Stimulated activated CD4-positive, alpha-beta T cell treated with anti-CD3 and anti-CD28 coated beads, Interleukin-12 subunit alpha, Interleukin-12 subunit beta, amount 100 ng/mL, for 4 hours (primary cell): ENCODE data around the gene UPK3BL2.
"Not testable (repeated sequence)": the region's sequence is repeated elsewhere in the genome, so short reads cannot be mapped to it uniquely, and the experiment has no call there.

Experiments used
- DNase-seq: peaks from one replicate; pipeline ENCODE4 v3.0.0-alpha.2; 2020

The UPK3BL2 gene

DNA sequence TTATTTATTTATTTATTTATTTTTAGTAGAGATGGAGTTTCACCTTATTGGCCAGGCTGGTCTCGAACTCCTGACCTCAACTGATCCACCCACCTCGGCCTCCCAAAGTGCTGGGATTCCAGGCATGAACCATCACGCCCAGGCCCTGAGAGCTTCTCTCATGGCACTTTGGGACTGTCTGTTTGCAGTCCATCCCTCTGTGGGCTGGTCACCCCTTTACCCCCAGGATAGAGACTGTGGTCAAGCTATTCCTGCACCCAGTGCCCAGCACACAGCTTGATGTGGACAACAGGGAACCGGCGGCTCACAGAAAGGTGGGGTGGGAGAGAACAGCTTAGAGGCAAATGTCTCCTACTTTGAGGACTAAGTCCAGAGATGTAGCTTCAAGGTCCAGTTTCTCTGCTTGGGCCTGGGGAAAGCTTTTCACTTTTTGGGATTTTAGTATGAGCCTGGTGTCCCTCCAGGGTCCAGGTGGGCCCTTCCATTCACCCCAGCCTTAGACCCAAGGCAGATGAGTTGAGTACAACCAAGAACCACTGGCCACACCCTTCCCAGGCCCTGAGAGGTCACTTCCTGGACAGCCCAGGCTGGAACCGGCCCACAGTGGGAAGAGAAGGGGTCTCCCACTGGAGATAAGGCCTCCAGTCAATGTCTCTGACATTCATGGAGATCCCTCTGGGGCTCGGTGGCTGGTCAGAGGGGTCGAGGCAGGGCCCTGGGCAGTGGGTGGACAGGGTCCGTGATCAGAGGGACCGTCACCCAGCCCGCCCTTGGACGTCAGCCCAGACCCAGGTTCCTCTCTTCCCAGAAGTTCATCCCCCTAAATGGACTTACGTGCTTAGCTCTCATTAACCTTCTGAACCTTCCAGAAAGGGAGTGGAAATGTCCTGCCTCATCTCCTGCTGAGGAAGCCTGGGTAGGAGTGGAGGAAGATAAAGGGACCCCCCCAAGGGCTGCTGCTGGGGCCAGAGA lies 15.4 kb downstream of the UPK3BL2 start:
- not testable (repeated sequence) for DNase-seq

DNA sequence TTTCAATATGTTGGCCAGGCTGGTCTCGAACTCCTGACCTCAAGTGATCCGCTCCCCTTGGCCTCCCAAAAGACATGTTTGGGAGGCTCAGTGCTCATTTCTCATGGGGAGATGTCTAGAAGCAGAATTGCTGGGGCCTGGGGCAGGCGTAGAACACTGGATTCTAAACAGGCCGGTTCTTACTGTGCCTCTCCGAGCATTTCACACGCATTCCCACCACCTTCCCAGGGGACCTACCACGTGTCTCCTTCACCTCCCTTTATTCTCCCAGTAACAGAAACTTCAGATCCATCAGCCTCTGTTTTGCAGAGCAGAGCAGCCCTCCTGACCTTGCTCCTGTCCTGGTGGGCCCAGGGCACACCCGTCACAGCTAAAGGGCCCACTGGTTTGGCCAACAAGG lies 16.3 kb downstream of the UPK3BL2 start:
- not testable (repeated sequence) for DNase-seq

DNA sequence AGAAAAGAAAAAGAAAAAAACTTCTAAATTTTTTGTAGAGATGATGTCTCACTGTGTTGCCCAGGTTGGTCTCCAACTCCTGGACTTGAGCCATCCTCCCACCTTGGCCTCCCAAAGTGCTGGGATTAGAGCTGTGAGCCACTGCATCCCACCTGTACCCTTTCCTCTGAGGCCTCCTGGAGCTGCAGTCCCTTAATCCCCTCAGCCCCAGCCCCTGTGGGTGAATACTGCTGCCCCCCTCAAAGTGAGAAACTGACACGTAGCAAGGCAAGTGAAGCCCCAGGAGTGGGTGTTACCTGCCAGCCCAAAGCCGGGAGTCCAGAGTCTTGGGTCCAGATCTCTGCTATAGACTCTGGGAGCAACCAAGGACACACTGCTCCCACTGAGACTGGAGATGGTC lies 18.7 kb downstream of the UPK3BL2 start:
- DNase-seq = not testable (repeated sequence)

DNA sequence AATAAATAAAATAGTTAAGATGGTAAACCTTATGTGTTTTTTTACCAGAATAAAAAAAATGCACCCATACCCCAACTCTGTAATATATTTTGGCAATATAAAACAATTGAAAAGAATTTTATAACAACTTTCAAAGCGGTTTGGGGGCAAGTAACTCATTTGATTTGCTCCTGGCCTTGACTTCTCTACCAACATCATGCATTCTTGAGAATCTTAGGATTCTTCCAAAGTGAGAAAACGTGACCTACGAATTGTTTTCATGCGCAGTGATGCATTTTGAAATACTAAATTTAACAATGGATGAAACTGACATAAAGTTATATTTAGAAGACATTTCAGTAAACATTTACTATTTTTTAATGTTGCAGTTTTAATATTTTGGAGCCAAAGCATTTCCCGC lies 22.7 kb downstream of the UPK3BL2 start:
- not testable (repeated sequence) for DNase-seq

DNA sequence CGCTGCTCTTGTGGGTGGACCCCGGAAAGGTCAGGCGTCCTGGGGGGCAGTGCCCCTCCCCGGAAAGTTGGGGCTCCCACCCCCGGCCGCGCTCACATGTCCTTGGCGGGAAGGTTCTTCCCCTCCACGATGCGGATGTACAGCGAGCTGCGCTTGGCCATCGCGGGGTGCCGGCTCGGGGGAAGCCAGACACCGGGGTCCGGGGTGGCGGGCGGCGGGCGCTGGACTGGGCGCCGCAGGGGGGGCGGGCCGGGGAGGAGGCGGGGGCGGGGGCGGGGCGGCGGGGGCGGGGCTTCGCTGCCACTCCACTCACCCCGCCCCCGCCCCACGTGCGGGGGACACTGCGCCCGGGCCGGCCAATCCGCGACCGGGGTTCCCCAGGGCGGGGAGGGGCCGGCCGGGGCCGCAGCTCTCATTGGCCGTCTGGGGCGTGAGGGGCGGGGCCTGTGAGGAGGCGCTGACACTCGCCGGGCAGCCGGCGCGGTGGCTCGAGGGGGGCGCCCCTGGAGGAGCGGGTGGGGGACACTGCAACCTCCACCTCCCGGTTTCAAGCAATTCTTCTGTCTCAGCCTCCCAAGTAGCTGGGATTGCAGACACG lies 25.8 kb downstream of the UPK3BL2 start, which contains the start of gene RASA4B:
TSS of gene RASA4B (minus strand) at position 228 of the 598 bp plus-strand sequence. CDS start at position 161, 67 bp downstream.
- DNase-seq = not testable (repeated sequence)

DNA sequence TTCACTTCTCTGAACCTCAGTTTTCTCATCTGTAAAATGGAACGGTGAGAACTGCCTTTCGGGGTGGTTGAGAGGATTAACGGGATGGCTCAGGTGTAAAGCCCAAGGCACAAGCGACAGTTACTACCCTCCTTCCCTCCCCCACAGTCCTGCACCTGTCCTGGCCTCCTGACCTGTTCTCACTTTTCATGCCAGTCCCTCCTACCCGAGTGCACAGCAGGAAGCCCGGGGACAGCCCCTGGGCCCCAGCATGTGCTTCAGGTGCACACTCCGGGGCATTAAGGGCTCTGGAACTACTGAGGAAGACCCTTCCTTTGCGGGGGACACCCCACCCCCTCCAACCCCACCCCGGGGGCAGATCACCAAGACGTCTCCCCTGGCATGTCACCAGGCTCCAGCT lies 26.5 kb downstream of the UPK3BL2 start:
- DNase-seq = not testable (repeated sequence)

DNA sequence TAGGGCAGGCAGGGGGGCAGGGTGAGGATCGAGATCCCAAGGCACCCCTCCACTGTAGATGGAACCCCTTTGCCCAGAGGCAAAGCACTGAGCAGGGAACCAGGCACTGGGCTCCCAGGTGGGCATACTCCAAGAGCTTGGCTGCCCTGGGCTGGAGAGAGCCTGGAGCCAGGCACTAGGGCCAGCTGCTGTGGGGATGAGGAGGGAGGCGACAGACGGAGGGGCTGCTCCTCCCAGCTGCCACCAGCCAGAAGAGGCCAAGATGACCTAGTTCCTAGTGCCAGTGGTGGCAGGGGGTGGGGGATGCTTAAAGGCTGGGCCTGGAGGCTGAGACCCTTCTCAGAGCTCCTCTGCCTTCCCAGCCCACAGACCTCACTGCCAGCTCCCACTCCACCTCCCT lies 27.6 kb downstream of the UPK3BL2 start:
- not testable (repeated sequence) for DNase-seq

DNA sequence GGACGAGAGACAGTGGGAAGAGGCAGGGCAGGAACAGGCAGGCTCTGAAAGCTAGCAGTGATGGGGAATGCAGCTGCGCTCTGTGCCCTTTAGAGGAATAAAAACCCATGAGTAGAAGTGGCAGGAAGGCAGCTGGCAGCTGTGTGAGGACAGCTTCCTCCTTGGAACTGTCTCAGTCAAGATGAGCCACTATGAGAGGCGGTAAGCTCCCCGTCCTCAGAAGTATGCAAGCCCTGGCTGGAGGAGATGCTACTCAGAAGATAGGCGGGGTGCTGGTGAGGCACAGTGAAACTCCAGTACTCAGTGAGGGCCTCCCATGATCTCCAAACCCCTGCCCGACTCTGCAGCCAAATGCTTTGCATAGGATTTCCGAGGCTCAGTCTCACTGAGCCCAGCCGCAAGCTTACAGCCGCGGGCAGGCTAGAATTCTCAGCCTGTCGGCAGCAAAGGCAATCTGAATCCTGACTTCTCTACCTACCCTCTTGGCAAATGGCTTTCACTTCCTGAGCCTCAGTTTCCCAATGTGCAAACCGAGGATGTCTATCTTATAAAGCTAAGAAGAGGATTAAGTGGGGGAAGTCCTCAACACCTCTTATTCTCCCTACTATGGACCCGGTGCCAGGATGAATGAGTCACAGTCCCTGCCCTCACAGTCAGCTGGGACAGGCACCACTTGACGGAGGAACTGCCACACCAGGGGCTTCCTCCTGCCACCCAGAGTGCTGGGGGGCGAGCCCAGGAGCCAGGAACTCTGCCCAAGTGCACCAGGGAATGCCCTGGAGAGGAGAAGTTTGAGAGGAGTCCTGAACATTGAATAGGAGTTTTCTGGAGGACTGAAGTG lies 28.4 kb downstream of the UPK3BL2 start:
- DNase-seq = not testable (repeated sequence)

DNA sequence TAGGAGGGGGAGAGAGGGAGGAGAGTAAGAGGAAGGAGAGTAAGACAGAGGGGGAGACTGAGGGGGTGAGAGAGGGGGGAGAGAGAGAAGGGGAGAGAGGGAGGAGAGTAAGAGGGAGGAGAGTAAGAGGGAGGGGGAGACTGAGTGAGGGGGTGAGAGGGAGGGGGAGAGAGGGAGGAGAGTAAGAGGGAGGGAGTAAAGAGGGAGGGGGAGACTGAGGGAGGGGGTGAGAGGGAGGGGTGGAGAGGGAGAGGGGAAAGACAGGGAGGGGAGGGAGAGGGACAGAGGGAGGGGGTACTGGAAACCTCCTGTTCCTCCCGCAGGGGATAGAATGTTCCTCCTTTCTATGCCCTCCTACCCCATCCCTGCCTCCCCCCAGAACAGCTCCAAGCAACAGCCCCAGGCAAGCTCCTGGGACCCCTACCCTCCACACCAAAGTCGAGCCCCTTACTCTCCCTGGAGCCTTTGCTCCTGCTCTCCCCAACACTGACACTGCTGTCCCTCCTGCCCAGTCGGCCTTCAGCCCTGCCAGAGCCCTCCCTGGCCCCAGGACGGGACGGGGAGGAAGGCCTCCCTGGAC lies 30.8 kb downstream of the UPK3BL2 start:
- not testable (repeated sequence) for DNase-seq

DNA sequence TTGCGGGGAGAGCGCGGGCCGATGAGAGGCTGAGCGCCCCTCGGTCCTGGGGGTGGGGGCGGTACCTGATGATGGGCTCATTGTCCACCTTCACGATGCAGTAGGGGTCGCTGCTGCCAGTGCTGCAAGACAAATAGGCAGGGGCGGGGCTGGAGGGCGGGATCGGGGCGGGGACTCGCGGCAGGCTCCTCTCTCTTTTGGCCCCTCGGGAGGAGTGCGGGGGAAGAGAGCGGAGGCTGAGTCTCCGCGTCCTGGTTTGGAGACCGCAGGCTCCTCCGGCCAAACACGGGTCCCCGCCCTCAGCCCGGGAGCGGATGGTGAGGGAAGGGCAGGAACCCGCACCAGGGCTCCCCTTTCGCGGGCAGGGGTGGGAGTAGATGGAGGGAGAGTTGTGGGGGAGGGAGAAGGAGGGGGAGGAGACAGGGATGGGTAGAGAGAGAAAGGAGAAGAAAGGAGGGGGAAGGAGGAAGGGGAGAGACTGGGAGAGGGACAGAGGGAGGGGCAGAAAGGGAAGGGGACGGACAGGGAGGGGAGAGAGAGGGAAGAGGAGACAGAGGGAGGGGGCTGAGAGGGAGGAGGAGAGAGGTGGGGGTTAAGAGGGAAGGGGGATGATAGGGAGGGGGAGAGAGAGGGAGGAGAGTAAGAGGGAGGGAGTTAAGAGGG lies 31.5 kb downstream of the UPK3BL2 start:
- not testable (repeated sequence) for DNase-seq

DNA sequence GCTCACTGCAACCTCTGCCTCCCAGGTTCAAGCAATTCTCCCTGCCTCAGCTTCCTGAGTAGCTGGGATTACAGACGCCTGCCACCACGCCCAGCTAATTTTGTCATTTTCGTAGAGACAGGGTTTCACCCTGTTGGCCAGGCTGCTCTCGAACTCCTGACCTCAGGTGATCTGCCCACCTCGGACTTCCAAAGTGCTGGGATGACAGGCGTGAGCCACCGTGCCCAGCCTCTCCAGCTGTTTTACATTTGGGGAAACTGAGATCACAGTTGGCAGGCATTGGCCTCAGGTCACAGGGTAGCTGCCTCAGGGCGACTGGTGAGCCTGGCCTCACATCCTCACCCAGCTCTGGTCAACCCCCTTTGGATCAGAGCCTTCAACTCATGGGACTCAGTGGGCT lies 32.9 kb downstream of the UPK3BL2 start:
- DNase-seq = not testable (repeated sequence)

DNA sequence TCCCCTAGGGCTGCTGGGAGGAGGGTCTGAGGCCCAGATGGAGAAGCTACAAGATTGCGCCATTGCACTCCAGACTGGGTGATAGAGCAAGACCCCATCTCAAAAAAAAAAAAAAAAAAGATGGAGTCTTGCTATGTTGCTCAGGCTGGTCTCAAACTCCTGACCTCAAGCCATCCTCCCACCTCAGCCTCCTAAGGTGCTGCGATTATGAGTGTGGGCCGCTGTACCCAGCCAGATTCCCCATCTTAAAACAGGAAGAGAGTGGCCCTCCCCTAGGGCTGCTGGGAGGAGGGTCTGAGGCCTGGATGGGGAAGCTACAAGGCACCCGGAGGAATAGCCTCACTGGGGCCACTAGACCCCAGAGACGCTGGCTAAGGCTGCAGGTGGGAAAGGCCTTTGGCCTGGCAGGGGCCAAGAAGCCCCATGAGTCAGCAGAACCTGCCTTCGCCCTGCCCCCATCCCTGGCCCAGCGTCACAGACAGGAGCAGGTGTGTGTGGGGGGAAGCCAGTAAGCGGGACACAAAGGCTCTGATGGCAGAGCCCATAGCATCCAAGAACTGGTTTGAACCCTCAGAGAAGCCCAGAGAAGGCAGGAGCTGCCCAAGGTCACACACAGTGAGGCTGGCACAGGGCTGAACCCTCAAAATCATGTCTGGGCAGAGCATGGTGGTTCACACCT lies 35.9 kb downstream of the UPK3BL2 start:
- DNase-seq = not testable (repeated sequence)

DNA sequence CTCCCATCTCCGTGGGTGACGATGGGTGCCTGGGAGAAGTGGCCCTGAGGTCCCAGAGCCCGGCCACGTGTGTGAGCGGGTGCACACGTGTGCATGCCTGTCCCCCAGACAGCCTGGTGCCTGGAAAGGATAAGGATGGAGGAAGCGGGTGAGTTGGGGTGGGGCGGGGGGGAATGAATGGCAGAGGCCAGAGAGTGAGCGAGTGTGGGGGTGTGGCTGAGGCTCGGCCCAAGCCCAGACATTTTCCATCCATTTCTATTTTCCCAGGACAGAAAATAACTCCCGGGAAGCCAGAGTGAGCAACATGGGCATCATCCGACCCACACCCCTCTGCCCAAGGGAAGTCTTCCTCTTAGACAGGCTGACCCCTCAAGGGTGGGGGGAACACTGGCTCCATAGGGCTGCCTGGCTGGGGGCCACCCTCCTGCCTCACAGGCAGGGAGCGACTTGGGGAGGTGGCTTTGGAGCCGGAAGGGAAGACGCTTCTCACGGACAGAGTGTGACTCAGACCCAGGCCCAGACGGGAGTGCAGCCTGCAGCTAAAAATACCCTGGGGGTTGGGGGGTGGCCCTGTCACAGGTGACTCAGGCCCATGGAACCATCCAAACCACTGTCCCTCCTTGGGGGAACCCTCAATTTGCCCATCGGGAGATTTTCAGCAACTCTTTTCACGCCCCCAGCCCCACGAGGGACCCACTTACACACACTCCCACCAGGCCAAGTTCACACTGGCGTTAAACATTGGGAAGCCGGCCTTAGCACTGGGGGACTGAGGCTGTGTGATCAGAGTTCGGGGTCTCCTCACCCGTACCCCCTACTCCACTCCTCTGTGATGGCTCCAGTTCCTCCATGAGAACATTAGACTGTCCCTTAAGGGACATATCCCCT lies 38.0 kb downstream of the UPK3BL2 start:
- not testable (repeated sequence) for DNase-seq

DNA sequence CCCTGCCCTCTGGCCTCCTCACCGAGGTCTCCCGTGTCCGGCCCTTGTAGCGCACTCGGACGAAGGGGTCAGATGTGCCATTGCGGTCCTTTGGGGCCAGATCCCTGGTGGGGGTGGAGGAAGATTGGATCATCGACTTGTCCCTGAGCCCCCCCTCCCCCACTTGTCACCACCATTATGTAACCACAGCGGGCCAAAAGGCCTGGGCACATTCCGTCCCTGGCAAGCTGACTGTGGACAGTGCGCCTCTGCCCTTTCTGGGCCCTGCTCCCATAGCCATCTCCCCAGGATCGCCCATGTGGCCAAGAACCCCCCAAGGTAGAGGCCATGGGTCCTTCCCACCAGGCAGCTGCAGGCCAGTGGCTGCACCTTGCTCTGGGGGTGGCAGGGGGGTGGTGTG lies 40.4 kb downstream of the UPK3BL2 start:
- not testable (repeated sequence) for DNase-seq

DNA sequence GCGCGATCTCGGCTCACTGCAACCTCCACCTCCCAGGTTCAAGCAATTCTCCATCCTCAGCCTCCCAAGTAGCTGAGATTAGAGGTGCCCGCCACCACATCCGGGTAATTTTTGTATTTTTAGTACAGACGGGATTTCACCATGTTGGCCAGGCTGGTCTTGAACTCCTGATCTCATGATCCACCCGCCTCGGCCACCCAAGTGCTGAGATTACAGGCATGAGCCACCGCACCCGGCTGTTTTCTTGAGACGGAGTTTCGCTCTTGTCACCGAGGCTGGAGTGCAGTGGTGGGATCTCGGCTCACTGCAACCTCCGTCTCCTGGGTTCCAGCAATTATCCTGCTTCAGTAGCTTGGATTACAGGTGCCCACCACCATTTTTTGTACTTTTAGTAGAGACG lies 45.2 kb downstream of the UPK3BL2 start:
- DNase-seq = not testable (repeated sequence)

DNA sequence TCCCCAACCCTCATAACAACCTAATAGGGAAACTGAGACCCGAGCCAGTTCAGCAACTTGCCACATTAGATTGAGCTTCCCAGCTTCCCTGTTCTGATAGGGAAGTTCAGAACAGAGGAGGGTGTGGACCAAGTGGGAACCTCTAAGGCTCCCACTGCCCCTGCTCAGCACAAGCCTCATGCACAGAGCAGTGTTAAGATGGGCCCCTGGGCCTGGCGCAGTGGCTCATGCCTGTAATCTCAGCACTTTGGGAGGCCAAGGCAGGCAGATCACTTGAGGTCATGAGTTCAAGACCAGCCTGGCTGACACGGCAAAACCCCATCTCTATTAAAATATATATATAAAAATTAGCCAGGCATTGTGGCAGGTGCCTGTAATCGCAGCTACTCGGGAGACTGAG lies 46.2 kb downstream of the UPK3BL2 start:
- not testable (repeated sequence) for DNase-seq

DNA sequence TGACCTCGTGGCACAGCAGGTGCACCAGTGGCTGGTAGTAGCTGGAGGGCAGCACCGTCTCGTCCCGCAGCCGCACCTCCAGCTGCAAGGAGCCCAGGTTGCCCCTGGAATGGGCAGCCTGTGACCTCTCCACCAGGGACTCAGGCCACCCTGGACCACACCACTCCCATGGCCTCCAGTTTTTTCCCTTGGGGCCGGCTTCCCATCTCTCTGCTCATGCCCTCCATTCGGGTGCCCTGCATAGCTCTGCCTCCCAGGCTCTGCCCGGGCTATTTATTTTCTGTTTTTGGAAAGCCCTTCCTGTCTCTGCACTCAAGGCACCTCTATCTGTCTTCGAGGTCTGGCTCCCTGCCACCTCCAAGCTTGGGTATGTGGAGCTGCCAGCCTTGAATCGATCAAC lies 46.6 kb downstream of the UPK3BL2 start:
- not testable (repeated sequence) for DNase-seq

DNA sequence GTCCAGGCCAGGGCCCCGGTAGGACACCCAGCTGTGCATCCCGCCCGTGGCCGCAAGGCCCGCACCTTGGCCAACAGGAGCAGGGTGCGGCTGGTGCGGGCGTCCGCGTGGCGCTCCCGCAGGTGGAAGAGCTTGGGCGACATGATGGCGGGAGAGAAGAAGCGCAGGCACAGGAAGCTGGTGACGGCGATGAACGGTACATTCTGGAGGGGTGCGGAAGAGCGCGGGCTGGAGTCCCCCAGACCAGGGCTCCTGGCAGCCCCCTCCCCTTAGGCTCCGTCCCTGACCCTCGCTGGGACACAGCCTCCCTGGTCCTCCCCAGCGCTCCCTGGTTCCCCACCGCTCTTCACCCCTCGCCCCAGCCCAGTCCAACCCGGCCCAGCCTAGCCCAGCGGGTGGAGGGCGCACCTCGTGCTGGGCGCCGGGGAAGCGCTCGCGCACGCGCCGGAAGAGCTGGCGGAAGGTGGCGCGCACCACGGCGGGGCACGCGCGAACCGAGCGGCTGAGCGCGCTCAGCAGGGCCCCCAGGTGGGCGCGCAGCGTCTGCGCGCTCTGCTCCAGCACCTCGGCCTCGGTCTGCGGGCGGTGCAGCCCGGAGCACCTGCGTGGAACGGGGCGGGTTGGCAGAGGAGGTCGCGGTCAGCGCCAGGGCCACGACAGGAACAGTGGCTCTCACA lies 48.9 kb downstream of the UPK3BL2 start:
- not testable (repeated sequence) for DNase-seq

DNA sequence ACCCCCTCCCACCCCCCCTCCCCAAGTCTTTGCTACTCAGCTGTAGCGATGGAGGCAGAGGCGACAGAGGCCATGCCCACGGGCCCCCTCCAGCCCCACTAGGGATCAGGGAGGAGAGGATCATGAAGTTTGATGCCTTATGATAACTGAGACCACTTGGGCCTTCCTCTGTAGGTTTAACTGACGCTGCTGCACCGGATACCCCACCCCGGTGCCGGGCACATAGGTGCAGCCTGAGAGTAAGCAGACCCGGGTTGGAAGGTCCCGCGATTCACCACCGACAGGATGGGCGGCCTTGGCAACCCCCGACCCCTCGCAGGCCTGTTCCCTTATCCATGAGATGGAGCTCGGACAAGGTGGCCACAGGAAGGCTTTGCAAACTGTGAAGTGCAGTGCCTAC lies 49.5 kb downstream of the UPK3BL2 start:
- not testable (repeated sequence) for DNase-seq
